Psoas muscle (tissue), 8 donors: ENCODE data around the gene SCN3A. TPM values are rescaled to one million over a fixed set of nuclear protein-coding genes. Genes with fewer than 3 reads are reported as not detected.

Source experiments
- ATAC-seq, 4 donors: fragments of 200-7000 bp; cut with Tn5 transposase; one replicate each; pipeline ENCODE4 v1.9.1; 2020; ENCODE audit warnings: moderate library complexity in 3 of 4, mild to moderate bottlenecking in 2 of 4
- DNase-seq, 2 donors: peaks; one replicate each; pipeline ENCODE4 v3.0.0-alpha.2; 2020
- H3K27ac ChIP-seq: fragments of 200-600 bp; one replicate; pipeline ENCODE4 v1.8.0; 2022
- H3K27me3 ChIP-seq, 3 donors: fragments of 200-600 bp in 1 of 3; one replicate each; pipeline versions ENCODE4 v1.6.1 to v1.8.0; 2013 to 2022; ENCODE audit warnings: low read length in 2 of 3, mild to moderate bottlenecking in 2 of 3, moderate library complexity in 1 of 3; ENCODE audit not compliant: insufficient read depth in 3 of 3
- H3K36me3 ChIP-seq, 2 donors: fragments of 200-600 bp in 1 of 2; one replicate each; pipeline versions ENCODE4 v1.6.1 to v1.8.0; 2013 to 2022; ENCODE audit warnings: low read depth in 1 of 2, mild to moderate bottlenecking in 1 of 2, moderate library complexity in 1 of 2; ENCODE audit not compliant: insufficient read depth in 1 of 2
- H3K4me1 ChIP-seq: fragments of 200-600 bp; one replicate; pipeline ENCODE4 v1.8.0; 2022
- H3K4me3 ChIP-seq: fragments of 200-600 bp; one replicate; pipeline ENCODE4 v1.8.0; 2022; ENCODE audit warnings: mild to moderate bottlenecking
- H3K9me3 ChIP-seq: fragments of 200-600 bp; one replicate; pipeline ENCODE4 v1.8.0; 2022
- CTCF ChIP-seq: fragments of 200-600 bp; IDR thresholded peaks from one replicate; pipeline ENCODE4 v1.8.0; 2022; ENCODE audit warnings: antibody characterized with exemption
- WGBS, 3 donors: extraction: QIAGEN DNeasy Blood & Tissue Kit; methylation state at CpG; one replicate each; pipeline versions ENCODE4 v1.1.6 to v1.1.7; 2013; 5-methylcytosine and 5-hydroxymethylcytosine counted together
- intact Hi-C, 2 donors: fragments of 100-400 bp; cut with DNase I; formaldehyde crosslinking; loops; one replicate each; pipeline versions ENCODE4 v1.11.0 to v1.14.2; 2022
- polyA plus RNA-seq, 3 donors: library from polyadenylated mRNA; stranded (reverse); fragments of 200-250 nt; gene quantifications; one replicate each; pipeline ENCODE4 v1.2.3, GENCODE V29; 2013
- total RNA-seq, 4 donors: library from RNA; stranded (reverse); fragmentation: NEBNext Ultra II Directional in 2 of 4; extraction: Animal tissue kit (Norgen Biotek cat#: 25700) in 2 of 4; gene quantifications; one replicate each; pipeline versions ENCODE4 v1.2.1 to v1.2.4, GENCODE V29; 2021 to 2023
- donor health status: healthy with polysubstance abuse.
- donor health status: DM: no; HTN: no; CAD: no; lungs with moderate emphysema.
- donor health status: Bipolar disorder and iron deficiency.
- donor health status: healthy.
- donor health status: DM: yes; HTN: yes; CAD: no.
- donor health status: DM: no; HTN: no; CAD: no.
- donor health status: DM: no; HTN: no; CAD: no.
- donor health status: DM: yes; HTN: yes; CAD: no.

Gene SCN3A
- total and polyA plus RNA-seq, 7 donors, result 0.10 to 1.7 (median 0.58) TPM

DNA sequence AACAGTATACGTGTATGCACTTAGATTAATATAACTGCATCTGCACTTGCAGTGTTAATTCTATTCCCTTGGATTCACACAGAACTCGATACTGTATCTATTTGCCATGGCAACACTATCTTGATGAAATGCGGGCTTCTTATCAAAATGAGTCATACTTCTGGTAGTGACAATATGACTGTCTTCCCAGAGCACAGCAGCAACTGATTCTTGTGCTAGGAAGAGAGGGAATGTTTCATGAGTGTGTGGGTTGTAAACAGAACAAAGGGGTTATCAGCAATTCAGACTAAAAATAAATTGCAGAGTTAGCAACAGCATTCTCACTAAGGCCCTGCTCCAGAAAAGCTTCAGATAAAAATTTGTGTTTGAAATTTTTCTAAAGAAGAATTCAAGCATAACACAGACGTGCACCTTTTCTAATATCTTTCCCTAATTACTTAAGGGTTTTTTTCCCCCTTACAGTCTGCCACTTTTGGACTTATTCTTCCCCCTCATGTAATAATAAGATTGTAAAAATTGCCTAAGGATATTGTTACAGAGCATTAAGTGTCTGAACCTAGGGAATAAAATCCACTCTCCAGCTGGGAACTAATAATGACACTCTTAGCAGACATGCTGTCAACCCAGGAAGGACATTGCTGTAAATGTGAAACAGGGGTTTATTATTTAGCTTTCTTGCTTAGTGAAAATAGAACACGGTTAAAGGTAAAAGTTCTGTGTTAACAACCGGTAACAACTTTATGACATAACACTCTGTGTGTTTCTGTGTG lies 148.6 kb downstream of the SCN3A start:
- intact Hi-C loops, result no loop called here
- H3K27me3 ChIP-seq, result no peaks in the 10 kb centered on the region
- no peak overlapping the region for H3K27ac ChIP-seq
- H3K36me3 ChIP-seq, result no peaks in the 10 kb centered on the region
- no peak for DNase-seq
- H3K9me3 ChIP-seq, result no peaks in the 10 kb centered on the region
- 45 to 48% (median 47%) methylated on average over 6 of the region's 6 CpGs for WGBS, 3 donors
- ATAC-seq, result no peak
- H3K4me1 ChIP-seq, result no peaks in the 10 kb centered on the region
- H3K4me3 ChIP-seq, result no peak overlapping the region
- TF ChIP-seq CTCF, result no peak

- no peak for TF ChIP-seq CTCF
- intact Hi-C loops, result no loop called here
- no peaks in the 10 kb centered on the region for H3K27me3 ChIP-seq
- H3K4me1 ChIP-seq, result no peaks in the 10 kb centered on the region
- no peak overlapping the region for H3K4me3 ChIP-seq
- H3K36me3 ChIP-seq, result no peaks in the 10 kb centered on the region
- no peak overlapping the region for H3K27ac ChIP-seq
- no peaks in the 10 kb centered on the region for H3K9me3 ChIP-seq
- WGBS, 3 donors, result 91 to 94% (median 92%) methylated on average over 3 of the region's 3 CpGs
- DNase-seq (no peak), ATAC-seq (no peak)
These were observed 149.2 kb downstream of the SCN3A start for GRCh38 chr2:165054652-165055051.

DNA sequence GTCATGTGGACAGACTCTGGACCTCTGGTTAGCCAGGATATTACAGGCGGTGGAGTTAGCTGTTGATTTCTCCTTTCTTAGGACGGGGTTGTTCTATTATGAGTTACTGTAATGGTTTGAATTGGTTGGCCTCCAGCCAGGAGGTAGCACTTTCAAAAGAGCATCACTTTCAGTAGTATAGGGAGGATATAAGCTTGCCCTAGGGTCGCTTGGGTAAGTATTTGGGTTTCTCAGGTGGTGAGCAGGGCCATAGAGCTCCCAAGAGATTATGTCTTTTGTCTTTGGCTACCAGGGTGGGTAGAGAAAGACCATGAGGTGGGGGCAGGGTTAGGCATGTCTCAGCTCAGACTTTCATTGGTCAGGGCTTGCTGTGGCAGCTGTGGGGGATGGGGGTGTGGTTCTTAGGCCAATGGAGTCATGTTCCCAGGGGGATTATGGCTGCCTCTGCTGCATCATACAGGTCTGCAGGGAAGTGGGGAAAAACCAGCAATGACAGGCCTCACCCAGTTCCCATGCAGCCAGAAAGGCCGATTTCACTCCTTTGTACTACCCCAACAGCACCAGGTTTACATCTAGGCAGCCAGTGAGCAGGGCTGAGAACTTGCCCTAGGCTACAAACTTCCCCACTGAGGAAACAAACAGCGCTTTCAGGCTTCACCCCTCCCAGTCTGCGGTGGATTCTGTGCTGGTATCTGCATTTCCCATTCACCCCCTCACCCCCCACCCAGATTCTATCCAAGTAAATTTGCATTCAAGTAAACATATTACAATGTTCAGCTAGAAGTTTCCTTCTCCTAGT lies 159.1 kb downstream of the SCN3A start:
- no peak for TF ChIP-seq CTCF
- no peaks in the 10 kb centered on the region for H3K36me3 ChIP-seq
- ATAC-seq, result no peak
- intact Hi-C loops, result no loop called here
- H3K9me3 ChIP-seq, result no peaks in the 10 kb centered on the region
- no peaks in the 10 kb centered on the region for H3K27me3 ChIP-seq
- no peak for DNase-seq
- 72 to 91% (median 84%) methylated on average over 6 of the region's 6 CpGs for WGBS, 3 donors
- no peak overlapping the region for H3K27ac ChIP-seq
- H3K4me3 ChIP-seq, result no peak overlapping the region
- H3K4me1 ChIP-seq, result no peaks in the 10 kb centered on the region

Other genes with a start within 250 kb of the SCN3A start
- 1 to 10 TPM in 2 of 4 donors, under 1 TPM in 2; 0.07 to 1.3 (median 0.79) TPM for gene SLC38A11, start 248.5 kb downstream of the SCN3A start, total RNA-seq
- gene SLC38A11, start 248.5 kb downstream of the SCN3A start, polyA plus RNA-seq, result 1 to 10 TPM in 1 of 3 donors, under 1 TPM in 2; 0.18 to 1.6 (median 0.52) TPM
- gene SCN2A, start 35.4 kb upstream of the SCN3A start, total RNA-seq, result not detected
- under 1 TPM in 2 of 3 donors, not detected in 1; under 0.01 to 0.03 TPM for gene SCN2A, start 35.4 kb upstream of the SCN3A start, polyA plus RNA-seq